Karpas-422 (cell line): ENCODE measurements around the gene UTS2R. TPM values are rescaled to one million over a fixed set of nuclear protein-coding genes. Genes with fewer than 3 reads are reported as not detected.

ENCODE experiments used
- DNase-seq: peaks from one replicate; pipeline ENCODE4 v3.0.0-alpha.2; 2015
- H2AFZ ChIP-seq: fragments of 200-600 bp; sonication (generic); 2 replicates; pipeline ENCODE4 v1.6.1; 2014; ENCODE audit warnings: antibody characterized with exemption, low read length, mixed read lengths
- H3K27ac ChIP-seq: fragments of 200-600 bp; sonication (generic); 2 replicates; pipeline ENCODE4 v1.5.1; 2014; ENCODE audit warnings: mild to moderate bottlenecking, low read length, moderate library complexity
- H3K27me3 ChIP-seq: fragments of 200-600 bp; sonication (generic); 2 replicates; pipeline ENCODE4 v1.6.1; 2014; ENCODE audit warnings: low read length, mixed read lengths
- H3K36me3 ChIP-seq: fragments of 200-600 bp; sonication (generic); 2 replicates; pipeline ENCODE4 v1.6.1; 2014; ENCODE audit warnings: low read length, mixed read lengths; ENCODE audit not compliant: insufficient read depth
- H3K4me1 ChIP-seq: fragments of 200-600 bp; sonication (generic); 2 replicates; pipeline ENCODE4 v1.6.1; 2014; ENCODE audit warnings: mild to moderate bottlenecking, low read length, mixed read lengths
- H3K4me2 ChIP-seq: fragments of 200-600 bp; sonication (generic); 2 replicates; pipeline ENCODE4 v1.6.1; 2014; ENCODE audit warnings: low read length, low read depth, mild to moderate bottlenecking; ENCODE audit not compliant: poor library complexity, severe bottlenecking
- H3K4me3 ChIP-seq: fragments of 200-600 bp; sonication (generic); 2 replicates; pipeline ENCODE4 v1.5.1; 2014; ENCODE audit warnings: mild to moderate bottlenecking, antibody characterized with exemption, low read length, mixed read lengths
- H3K79me2 ChIP-seq: fragments of 200-600 bp; sonication (generic); 2 replicates; pipeline ENCODE4 v1.6.1; 2014; ENCODE audit warnings: mild to moderate bottlenecking, low read length, mixed read lengths
- H3K9ac ChIP-seq: fragments of 200-600 bp; sonication (generic); 2 replicates; pipeline ENCODE4 v1.6.0; 2014; ENCODE audit warnings: low read length
- H3K9me2 ChIP-seq: fragments of 200-600 bp; sonication (generic), shearing (Covaris generic); replicated peaks from 2 replicates; pipeline ENCODE4 v1.6.0; 2014; ENCODE audit warnings: mild to moderate bottlenecking, low read length, moderate library complexity; ENCODE audit not compliant: insufficient read depth
- H3K9me3 ChIP-seq: fragments of 300-700, 200-600 bp; sonication (generic); 2 replicates; pipeline ENCODE4 v1.6.1; 2014; ENCODE audit warnings: low read length, mixed read lengths
- H4K20me1 ChIP-seq: fragments of 200-600 bp; sonication (generic); 2 replicates; pipeline ENCODE4 v1.6.1; 2014; ENCODE audit warnings: mild to moderate bottlenecking, antibody characterized with exemption, low read length, low read depth; ENCODE audit not compliant: insufficient read depth
- total RNA-seq: library from RNA; depleted of rRNA; stranded (reverse); fragments of >200 nt; shearing (Covaris generic); gene quantifications from 2 replicates; pipeline ENCODE4 v1.2.3, GENCODE V29; 2014; ENCODE audit warnings: low replicate concordance; rRNA removed

The UTS2R gene
- total RNA-seq = not detected in 2 replicates

GRCh38 chr17:82371333-82372248, at the start of gene UTS2R:
UTS2R (plus strand) TSS chr17:82371765; CDS start chr17:82374325, 2,560 bp downstream.
- H3K9me2 ChIP-seq = no peaks in the 10 kb centered on the region
- H3K27ac ChIP-seq = no peak within 1 kb of the TSS
- no peaks in the 10 kb centered on the region for H4K20me1 ChIP-seq
- H3K4me2 ChIP-seq = no peak within 1 kb of the TSS
- no peak for DNase-seq
- H3K9ac ChIP-seq = no peak within 1 kb of the TSS
- H2AFZ ChIP-seq = no peak within 1 kb of the TSS
- H3K27me3 ChIP-seq = no peaks in the 10 kb centered on the region
- no peaks in the 10 kb centered on the region for H3K9me3 ChIP-seq
- no peaks in the 10 kb centered on the region for H3K79me2 ChIP-seq
- no peak within 1 kb of the TSS for H3K4me3 ChIP-seq
- no peaks in the 10 kb centered on the region for H3K4me1 ChIP-seq
- H3K36me3 ChIP-seq = no peaks in the 10 kb centered on the region

- no peak for DNase-seq
- H4K20me1 ChIP-seq = no peaks in the 10 kb centered on the region
Measured at GRCh38 chr17:82321947-82322466, 49.6 kb upstream of the UTS2R start.

GRCh38 chr17:82322526-82323453, 48.8 kb upstream of the UTS2R start:
- H4K20me1 ChIP-seq = no peaks in the 10 kb centered on the region
- no peaks in the 10 kb centered on the region for H3K27me3 ChIP-seq
- no peak for DNase-seq
- no peak overlapping the region for H3K4me3 ChIP-seq
- no peak overlapping the region for H3K27ac ChIP-seq
- no peaks in the 10 kb centered on the region for H3K36me3 ChIP-seq
- H3K9me3 ChIP-seq = no peaks in the 10 kb centered on the region; the same call in 1 of the 2 replicates
- no peak overlapping the region for H3K9ac ChIP-seq
- no peaks in the 10 kb centered on the region for H3K79me2 ChIP-seq
- H3K4me2 ChIP-seq = no peak overlapping the region
- H2AFZ ChIP-seq = no peak overlapping the region
- H3K4me1 ChIP-seq = peaks cover 7% of the 10 kb centered on the region; the same call in 1 of the 2 replicates
- H3K9me2 ChIP-seq = no peaks in the 10 kb centered on the region

More at GRCh38 chr17:82321947-82322466, 49.6 kb upstream of the UTS2R start:
- H3K9ac ChIP-seq = no peak overlapping the region
- H3K4me2 ChIP-seq = no peak overlapping the region
- H3K27me3 ChIP-seq = no peaks in the 10 kb centered on the region
- H3K4me1 ChIP-seq = peaks cover 7% of the 10 kb centered on the region; the same call in 1 of the 2 replicates
- no peaks in the 10 kb centered on the region; the same call in 1 of the 2 replicates for H3K9me3 ChIP-seq
- no peaks in the 10 kb centered on the region for H3K9me2 ChIP-seq
- H3K27ac ChIP-seq = no peak overlapping the region
- no peak overlapping the region for H3K4me3 ChIP-seq
- H3K36me3 ChIP-seq = no peaks in the 10 kb centered on the region
- H3K79me2 ChIP-seq = no peaks in the 10 kb centered on the region
- H2AFZ ChIP-seq = no peak overlapping the region

GRCh38 chr17:82323514-82324234, 47.9 kb upstream of the UTS2R start:
- Histone ChIP-seq H4K20me1 (no peaks in the 10 kb centered on the region), H3K4me3 (no peak overlapping the region), H3K4me2 (no peak overlapping the region)

GRCh38 chr17:82324566-82325285, 46.8 kb upstream of the UTS2R start:
- no peaks in the 10 kb centered on the region for H3K9me3 ChIP-seq
- H3K36me3 ChIP-seq = no peaks in the 10 kb centered on the region
- no peaks in the 10 kb centered on the region for H3K27me3 ChIP-seq
- no peak overlapping the region for H3K9ac ChIP-seq
- no peaks in the 10 kb centered on the region for H3K79me2 ChIP-seq
- no peaks in the 10 kb centered on the region for H3K9me2 ChIP-seq
- no peaks in the 10 kb centered on the region for H4K20me1 ChIP-seq
- no peak overlapping the region for H3K4me2 ChIP-seq
- H3K4me3 ChIP-seq = no peak overlapping the region
- H3K27ac ChIP-seq = no peak overlapping the region
- H2AFZ ChIP-seq = no peak overlapping the region
- no peak for DNase-seq
- peaks cover 7% of the 10 kb centered on the region; the same call in 1 of the 2 replicates for H3K4me1 ChIP-seq

More at GRCh38 chr17:82323514-82324234, 47.9 kb upstream of the UTS2R start:
- no peak overlapping the region for H3K9ac ChIP-seq
- H3K79me2 ChIP-seq = no peaks in the 10 kb centered on the region
- H3K4me1 ChIP-seq = peaks cover 7% of the 10 kb centered on the region; the same call in 1 of the 2 replicates
- no peaks in the 10 kb centered on the region for H3K27me3 ChIP-seq
- no peak overlapping the region for H2AFZ ChIP-seq
- no peak for DNase-seq
- no peaks in the 10 kb centered on the region for H3K9me2 ChIP-seq
- H3K27ac ChIP-seq = no peak overlapping the region
- H3K36me3 ChIP-seq = no peaks in the 10 kb centered on the region
- H3K9me3 ChIP-seq = no peaks in the 10 kb centered on the region; the same call in 1 of the 2 replicates

- H3K9ac ChIP-seq = no peak overlapping the region
- H3K4me1 ChIP-seq = peaks cover 12% of the 10 kb centered on the region
- H3K27ac ChIP-seq = no peak overlapping the region
- no peak overlapping the region for H3K4me2 ChIP-seq
- no peak overlapping the region for H3K4me3 ChIP-seq
- no peak overlapping the region for H2AFZ ChIP-seq
- H3K9me3 ChIP-seq = no peaks in the 10 kb centered on the region
- no peaks in the 10 kb centered on the region for H3K79me2 ChIP-seq
- H3K27me3 ChIP-seq = no peaks in the 10 kb centered on the region
- DNase-seq = no peak
- H3K9me2 ChIP-seq = no peaks in the 10 kb centered on the region
- H3K36me3 ChIP-seq = no peaks in the 10 kb centered on the region
- no peaks in the 10 kb centered on the region for H4K20me1 ChIP-seq
Measured at GRCh38 chr17:82325286-82326180, 46.0 kb upstream of the UTS2R start.
